NCI-H1105 treated with DMSO at 0.1 percent for 48 hours (cell line): Measurements from ENCODE around the gene CMIP.

ENCODE experiments used
- DNase-seq: peaks from one replicate; lab custom pipeline; 2025; lab: John Stamatoyannopoulos, UW

Gene CMIP

DNA sequence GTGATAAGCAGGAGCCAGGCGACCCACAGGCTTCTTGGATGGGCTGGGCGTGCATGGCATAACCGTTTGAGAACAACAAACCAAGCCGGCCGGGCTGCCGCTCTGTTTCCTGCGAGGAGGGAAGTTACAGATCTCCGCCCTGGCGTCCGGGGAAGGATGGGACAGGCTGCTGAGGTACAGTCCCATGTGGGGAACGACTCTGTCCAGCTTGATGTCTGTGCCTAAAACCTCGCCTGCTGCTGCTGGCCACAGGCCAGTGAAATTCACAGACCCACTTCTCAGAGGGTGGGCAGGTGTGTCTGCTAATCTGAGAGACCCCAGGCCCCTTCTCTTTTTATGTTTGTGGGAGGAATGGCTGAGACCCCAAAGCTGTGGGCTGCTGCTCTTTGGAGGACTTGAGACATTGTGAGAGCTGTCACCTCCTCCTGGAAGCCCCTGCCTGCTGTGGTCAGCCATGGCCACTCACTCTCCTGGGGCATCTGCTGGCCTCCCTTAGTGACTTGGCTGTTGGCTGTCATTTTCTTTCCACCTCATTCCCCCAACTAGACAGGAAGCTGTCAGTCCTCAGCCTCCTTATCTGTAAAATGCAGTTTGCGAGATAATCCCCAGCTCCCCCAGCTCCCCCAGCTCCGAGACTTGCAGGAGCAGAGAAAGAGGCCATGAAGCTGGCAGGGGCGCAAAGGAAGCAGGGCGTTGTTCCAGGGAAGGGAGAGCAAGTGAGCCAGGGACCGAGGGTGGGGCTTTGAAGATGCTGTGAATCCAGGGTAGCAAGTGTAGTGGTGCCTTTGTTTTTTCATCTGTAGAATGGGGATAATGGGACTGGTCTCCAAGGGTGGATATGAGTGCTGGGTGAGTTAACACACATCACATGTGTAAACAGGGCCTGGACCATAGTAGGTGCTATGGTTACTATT lies 51.0 kb downstream of the CMIP start:
- no peak for DNase-seq

DNA sequence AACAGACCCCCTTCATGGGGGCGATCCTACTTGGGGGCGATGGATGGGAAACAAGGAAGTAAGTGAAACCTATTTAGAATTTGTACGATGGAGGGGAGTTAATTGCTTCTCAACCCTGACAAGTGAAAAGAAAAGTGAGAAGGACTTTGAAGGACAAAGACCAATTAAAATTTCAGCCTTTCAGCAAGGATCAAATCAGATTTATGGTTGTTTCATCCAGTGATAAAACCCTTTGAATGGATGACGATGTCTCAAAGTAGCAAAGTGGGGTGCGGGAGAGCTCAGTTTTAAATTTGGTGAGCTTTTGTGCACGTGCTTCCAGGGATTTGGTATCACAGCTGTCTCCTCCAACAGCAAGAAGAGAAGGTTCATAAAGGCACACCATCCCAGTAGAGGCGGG lies 51.7 kb downstream of the CMIP start:
- DNase-seq, result no peak

- no peak for DNase-seq
Measured at GRCh38 chr16:81496742-81497141, 52.1 kb downstream of the CMIP start.

GRCh38 chr16:81497690-81498089 lies 53.1 kb downstream of the CMIP start:
- no peak for DNase-seq

- no peak for DNase-seq
Measured at GRCh38 chr16:81498351-81498750, 53.7 kb downstream of the CMIP start.

- DNase-seq, result no peak
Measured at GRCh38 chr16:81499576-81500380, 55.2 kb downstream of the CMIP start.

DNA sequence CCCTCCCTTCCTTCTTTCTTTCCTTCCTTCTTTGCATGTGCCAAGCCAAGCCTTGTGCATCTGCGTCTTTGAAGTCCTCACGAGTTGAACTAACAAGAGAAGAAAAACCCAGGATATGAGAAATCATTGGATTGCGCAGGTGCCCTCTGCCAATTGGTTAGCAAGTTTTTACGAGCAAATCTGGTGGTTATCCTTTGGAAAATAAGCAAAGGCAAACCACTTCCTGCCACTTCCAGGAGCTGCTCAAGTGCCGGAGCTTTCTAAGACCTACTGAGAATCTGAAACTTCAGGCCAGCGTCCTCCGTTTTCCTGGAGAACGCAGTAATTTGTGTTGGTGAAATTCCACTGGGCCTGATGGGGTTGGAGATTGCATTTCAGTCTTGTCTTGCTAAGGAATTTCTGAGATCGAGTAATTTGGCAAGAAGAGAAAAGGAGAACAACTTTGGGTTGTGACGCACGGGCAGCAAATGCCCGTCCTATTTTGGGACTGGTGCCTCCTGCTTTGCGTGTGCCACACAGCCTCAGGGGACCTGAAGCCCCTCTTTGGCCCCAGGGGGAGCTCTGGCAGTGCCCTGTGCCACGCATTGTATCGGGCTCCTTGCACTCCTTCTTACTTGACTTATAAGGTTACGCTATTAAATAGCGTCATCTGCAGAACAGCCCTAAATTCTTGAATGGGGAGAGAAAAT lies 56.4 kb downstream of the CMIP start:
- DNase-seq, result no peak

DNA sequence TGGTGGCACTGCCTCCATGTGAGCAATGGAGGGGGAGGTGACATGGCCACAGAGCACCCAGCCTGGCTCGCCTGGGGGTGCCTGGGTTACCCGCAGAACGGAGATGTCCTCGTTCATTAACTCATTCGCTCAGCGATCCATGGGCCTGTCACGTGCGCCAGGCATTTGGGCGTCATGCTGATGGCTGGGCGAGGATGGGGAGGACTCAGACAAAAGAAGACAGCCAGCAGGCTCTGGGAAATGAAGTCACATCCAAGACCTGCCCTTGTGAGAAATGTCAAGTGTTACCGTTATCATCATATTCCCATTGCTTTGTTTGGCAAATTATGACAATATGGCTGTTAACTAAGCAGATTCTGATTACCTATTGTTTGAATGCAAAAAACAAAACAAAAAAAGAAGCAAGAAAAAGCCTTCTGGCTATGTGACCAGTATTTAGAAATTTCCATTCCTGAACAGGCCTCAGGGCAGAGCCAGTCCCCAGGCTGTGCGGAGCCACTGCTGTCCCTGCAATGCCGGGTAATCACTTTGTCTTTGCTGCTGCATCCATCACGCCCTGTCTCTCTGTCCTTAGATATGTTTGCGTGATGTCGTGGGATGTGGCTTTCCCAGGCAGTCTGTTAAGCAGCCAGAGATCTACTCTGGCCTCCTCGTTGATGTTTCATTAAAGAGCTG lies 57.9 kb downstream of the CMIP start:
- no peak for DNase-seq

DNA sequence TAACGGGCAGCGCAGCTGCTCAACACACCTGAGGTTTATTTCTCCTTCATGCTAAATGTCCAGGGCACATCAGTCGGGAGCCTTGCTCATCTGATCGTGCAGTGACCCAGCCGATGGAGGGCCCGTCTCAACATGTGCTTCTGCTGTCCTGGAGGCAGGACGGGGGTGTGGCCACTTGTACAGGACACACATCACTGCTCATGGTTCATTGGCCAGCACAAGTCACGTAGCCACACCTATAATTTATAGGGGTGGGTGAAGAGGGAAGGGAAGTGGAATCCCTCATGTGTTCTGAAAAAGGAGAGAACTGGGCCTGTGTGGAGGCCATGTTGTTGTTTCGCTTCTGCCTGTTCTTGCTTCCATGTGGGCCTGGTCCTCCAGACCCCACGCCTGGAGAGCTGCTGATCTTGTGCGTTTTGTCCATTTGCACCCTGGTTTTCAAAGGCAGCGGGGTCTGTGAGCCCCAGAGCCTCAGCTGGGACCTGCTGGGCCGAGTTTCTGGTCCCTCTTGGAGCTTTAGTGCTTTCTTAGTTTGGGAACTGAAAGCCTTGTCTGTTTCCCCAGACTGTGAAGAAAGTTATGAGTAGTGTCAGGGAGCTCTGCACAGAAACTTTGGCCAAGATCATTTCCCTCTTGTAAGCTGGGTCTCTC lies 60.5 kb downstream of the CMIP start:
- DNase-seq, result no peak

DNA sequence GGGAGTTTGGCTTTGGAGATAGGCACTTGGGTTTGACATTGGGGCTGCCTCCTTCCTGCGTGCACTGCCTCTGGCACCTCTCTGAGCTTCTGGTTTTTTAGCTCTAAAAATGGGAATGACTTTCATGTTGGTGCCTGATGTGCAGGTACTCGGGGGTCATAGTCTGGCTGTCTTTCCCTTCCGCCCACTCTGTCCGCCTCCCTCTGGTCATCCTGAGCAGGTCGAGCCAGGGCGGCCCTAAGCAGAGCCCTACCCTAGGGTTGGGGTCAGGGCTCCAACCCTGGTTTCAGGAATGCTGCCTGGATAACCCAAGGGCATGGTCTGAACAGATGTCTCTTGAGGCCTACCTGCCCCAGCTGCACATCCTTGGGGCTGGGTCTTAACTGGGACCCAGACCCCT lies 64.8 kb downstream of the CMIP start:
- DNase-seq, result no peak

- no peak for DNase-seq
Measured at GRCh38 chr16:81510016-81510415, 65.4 kb downstream of the CMIP start.

DNA sequence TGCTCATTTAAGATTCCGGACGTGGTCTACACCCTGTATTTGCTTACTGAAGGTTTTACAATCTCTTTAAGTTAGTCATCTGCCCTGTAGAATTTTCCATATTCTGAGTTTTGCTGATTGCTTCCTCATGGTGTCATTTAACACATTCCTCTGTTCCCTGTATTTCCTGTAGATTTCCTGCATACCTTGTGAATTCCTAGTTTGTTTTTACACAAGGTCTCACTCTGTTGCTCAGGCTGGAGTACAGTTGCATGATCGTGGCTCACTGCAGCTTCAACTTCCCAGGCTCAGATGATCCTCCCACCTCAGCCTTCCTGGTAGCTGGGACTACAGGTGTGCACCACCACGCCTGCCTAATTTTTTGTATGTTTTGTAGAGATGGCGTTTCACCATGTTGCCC lies 66.8 kb downstream of the CMIP start:
- no peak for DNase-seq

DNA sequence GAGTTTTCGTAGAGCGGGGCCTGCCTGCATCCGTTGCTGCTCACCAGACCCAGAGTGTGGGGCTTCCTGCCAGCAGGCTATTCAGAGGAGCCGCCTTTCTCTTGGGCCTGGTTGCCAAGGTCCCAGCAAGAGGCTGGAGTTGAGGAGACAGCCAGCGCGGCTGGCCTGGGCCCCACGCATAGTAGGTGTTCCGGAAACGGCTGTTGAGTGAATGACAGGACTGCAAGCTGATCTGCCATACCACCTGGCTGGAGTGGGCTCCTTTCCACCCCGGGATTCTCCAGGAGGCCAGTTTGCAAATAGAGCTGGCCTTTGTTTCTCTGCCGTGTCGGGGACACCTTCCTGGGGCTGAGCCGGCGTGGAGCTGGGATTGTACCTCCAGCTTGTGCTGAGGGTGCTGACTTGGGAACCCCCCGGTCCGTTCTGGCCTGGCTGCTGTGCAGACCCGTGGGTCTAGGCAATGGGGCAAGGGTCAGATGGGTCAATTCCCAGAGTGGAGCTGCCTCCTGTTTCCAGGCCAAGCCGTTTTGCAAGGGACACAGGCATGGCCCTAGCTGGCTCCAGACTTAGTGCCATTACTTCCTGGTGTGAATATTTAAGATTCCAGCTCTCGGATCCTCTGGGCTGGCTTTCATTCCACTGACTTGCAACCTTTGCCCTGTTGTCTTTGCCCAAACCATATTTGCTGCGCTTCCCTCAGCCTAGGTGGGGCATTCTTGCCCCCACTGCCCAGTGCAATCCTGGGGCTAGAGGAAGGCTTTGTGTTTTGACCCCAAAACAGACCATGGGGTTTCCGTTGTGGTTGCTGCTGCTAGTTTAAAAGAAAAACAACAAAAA lies 68.8 kb downstream of the CMIP start:
- DNase-seq, result no peak

DNA sequence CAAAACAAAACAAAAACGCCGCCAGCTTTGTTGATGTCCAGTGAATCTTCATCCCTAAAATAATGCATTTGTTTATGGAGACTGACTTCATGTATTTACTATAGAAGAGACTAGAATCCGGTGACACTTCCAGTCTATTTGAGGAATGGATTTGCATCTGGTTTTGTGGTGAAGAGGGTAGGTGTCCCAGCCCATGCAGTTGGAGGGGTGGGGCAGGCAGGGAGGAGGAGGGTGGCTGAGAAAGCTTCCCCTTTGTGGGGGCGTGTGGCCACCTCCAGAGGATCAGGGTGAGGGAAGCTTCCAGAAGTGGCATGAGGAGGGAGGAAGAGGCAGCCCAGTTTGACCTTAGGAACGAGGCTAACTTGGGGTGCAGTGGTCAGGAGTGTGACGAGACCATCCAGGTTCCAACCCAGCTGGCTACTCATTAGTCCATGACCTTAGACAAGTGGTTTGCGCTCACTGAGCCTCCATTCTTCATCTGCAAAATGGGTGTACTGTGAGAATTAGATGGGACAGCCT lies 69.5 kb downstream of the CMIP start:
- no peak for DNase-seq

DNA sequence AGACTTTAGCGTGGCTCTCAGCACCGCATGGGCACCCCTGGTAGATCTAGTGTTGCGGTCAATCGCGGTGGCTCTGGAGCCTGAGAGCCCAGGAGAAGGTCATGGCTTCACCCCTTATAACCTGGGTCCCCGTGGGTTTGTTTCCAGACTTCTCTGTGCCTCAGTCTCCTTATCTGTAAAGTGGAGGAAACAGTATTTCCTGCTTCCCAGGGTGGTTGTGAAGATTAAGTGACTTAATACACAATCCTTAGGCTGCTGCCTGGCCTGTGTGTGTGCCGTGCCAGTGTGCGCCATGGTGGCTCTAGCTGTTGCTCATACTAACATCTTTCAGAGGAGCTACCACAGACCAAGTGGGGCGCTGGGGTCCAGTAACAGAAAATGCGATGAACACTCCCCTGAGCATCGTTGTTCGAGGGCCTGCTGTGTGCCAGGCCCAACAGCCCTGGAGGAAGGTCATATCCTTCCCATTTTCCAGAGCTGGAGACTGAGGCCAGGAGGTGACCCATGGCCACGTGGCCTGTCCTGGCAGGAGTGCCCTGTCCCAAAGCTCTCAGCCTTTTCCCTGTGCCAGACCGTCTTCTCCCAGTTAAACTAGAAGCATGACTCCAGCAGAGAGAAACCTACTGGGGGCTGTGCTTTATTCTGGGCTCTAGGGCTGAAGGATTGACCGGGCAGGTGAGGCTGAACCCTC lies 70.1 kb downstream of the CMIP start:
- DNase-seq, result no peak

GRCh38 chr16:81515281-81515680 lies 70.7 kb downstream of the CMIP start:
- peak; percentile 88 for DNase-seq

- DNase-seq, result no peak
Measured at GRCh38 chr16:81515721-81516120, 71.1 kb downstream of the CMIP start.

DNA sequence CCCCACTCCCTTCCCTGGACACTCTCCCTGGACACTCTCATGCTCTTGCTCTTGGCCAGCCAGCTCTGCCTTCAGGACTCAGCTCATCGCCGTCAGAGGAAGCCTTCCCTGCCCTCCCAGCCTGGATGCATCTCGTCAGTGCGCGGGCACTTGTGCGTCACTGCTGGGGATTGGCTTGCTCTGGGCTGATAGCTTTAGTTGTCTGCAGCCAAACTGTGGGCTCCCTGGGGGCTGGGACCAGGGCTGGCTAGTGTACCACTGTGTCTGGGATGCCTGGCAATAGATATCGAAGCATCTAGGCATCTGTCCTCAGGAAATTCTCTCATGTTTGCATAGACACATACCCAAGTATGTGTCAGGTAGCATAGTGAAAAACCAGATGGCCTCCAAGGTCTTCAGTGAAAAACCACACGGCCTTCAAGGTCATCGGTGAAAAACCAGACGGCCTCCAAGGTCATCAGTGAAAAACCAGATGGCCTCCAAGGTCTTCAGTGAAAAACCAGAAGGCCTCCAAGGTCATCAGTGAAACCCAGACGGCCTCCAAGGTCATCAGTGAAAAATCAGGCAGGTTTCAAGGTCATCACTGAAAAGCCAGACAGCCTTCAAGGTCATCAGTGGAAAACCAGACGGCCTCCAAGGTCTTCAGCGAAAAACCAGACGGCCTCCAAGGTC lies 72.0 kb downstream of the CMIP start:
- no peak for DNase-seq

DNA sequence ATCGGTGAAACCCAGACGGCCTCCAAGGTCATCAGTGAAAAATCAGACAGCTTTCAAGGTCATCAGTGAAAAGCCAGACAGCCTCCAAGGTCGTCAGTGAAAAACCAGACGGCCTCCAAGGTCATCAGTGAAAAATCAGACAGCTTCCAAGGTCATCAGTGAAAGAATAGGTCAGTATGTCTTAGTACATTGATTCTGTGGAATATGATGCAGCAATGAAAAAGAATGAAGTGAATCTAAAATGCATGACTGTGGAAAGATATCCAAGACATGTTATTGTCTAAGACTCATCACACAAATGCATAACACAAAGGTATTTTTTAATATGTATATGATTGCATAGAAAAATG lies 72.5 kb downstream of the CMIP start:
- DNase-seq, result no peak
